ENCODE data around the gene LSM14A.
"Not testable (repeated sequence)": the region's sequence is repeated elsewhere in the genome, so short reads cannot be mapped to it uniquely, and the experiment has no call there.

Gene LSM14A

GRCh38 chr19:34187011-34187410 lies 14.7 kb downstream of the LSM14A start:
- DNase-seq = no peak
- in situ Hi-C loops (cut with MboI; ENCODE audit: low pct_unique_long_range_greater_than_20kb, low sequenced_read_pairs) = no loop called here

GRCh38 chr19:34188408-34188807 lies 16.1 kb downstream of the LSM14A start:
- in situ Hi-C loops (cut with MboI; ENCODE audit: low pct_unique_long_range_greater_than_20kb, low sequenced_read_pairs) = no loop called here

GRCh38 chr19:34189199-34189916 lies 17.1 kb downstream of the LSM14A start:
- no peak for DNase-seq
- in situ Hi-C loops (cut with MboI; ENCODE audit: low pct_unique_long_range_greater_than_20kb, low sequenced_read_pairs) = no loop called here

More at GRCh38 chr19:34188408-34188807, 16.1 kb downstream of the LSM14A start:
- no peak for DNase-seq

- in situ Hi-C loops (cut with MboI; ENCODE audit: low pct_unique_long_range_greater_than_20kb, low sequenced_read_pairs) = no loop called here
- DNase-seq = no peak
Measured at GRCh38 chr19:34189917-34190425, 17.7 kb downstream of the LSM14A start.

- in situ Hi-C loops (cut with MboI; ENCODE audit: low pct_unique_long_range_greater_than_20kb, low sequenced_read_pairs) = no loop called here
- DNase-seq = no peak
Measured at GRCh38 chr19:34191355-34191962, 19.2 kb downstream of the LSM14A start.

GRCh38 chr19:34193439-34193838 lies 21.1 kb downstream of the LSM14A start:
- in situ Hi-C loops (cut with MboI; ENCODE audit: low pct_unique_long_range_greater_than_20kb, low sequenced_read_pairs) = no loop called here
- no peak for DNase-seq

- in situ Hi-C loops (cut with MboI; ENCODE audit: low pct_unique_long_range_greater_than_20kb, low sequenced_read_pairs) = no loop called here
- no peak for DNase-seq
Measured at GRCh38 chr19:34193876-34194275, 21.6 kb downstream of the LSM14A start.

- DNase-seq = no peak
- in situ Hi-C loops (cut with MboI; ENCODE audit: low pct_unique_long_range_greater_than_20kb, low sequenced_read_pairs) = no loop called here
Measured at GRCh38 chr19:34201133-34201532, 28.8 kb downstream of the LSM14A start.

GRCh38 chr19:34205324-34205723 lies 33.0 kb downstream of the LSM14A start:
- in situ Hi-C loops (cut with MboI; ENCODE audit: low pct_unique_long_range_greater_than_20kb, low sequenced_read_pairs); DNase-seq: not testable (repeated sequence)

GRCh38 chr19:34208291-34208884 lies 36.1 kb downstream of the LSM14A start:
- no peak for DNase-seq
- in situ Hi-C loops (cut with MboI; ENCODE audit: low pct_unique_long_range_greater_than_20kb, low sequenced_read_pairs) = no loop called here

- in situ Hi-C loops (cut with MboI; ENCODE audit: low pct_unique_long_range_greater_than_20kb, low sequenced_read_pairs) = no loop called here
Measured at GRCh38 chr19:34209726-34210125, 37.4 kb downstream of the LSM14A start.

GRCh38 chr19:34213283-34213682 lies 41.0 kb downstream of the LSM14A start:
- in situ Hi-C loops (cut with MboI; ENCODE audit: low pct_unique_long_range_greater_than_20kb, low sequenced_read_pairs) = no loop called here
- DNase-seq = no peak

More at GRCh38 chr19:34209726-34210125, 37.4 kb downstream of the LSM14A start:
- DNase-seq = no peak

GRCh38 chr19:34214040-34214439 lies 41.7 kb downstream of the LSM14A start:
- DNase-seq = no peak
- in situ Hi-C loops (cut with MboI; ENCODE audit: low pct_unique_long_range_greater_than_20kb, low sequenced_read_pairs) = no loop called here

- in situ Hi-C loops (cut with MboI; ENCODE audit: low pct_unique_long_range_greater_than_20kb, low sequenced_read_pairs) = no loop called here
- DNase-seq = no peak
Measured at GRCh38 chr19:34215006-34215665, 42.8 kb downstream of the LSM14A start.

GRCh38 chr19:34215666-34216038 lies 43.3 kb downstream of the LSM14A start:
- no peak for DNase-seq
- in situ Hi-C loops (cut with MboI; ENCODE audit: low pct_unique_long_range_greater_than_20kb, low sequenced_read_pairs) = no loop called here

- DNase-seq = not testable (repeated sequence)
Measured at GRCh38 chr19:34216745-34217219, 44.5 kb downstream of the LSM14A start.

GRCh38 chr19:34217952-34218817 lies 45.9 kb downstream of the LSM14A start:
- peak; percentile 92 for DNase-seq
- in situ Hi-C loops (cut with MboI; ENCODE audit: low pct_unique_long_range_greater_than_20kb, low sequenced_read_pairs) = no loop called here

More at GRCh38 chr19:34216745-34217219, 44.5 kb downstream of the LSM14A start:
- in situ Hi-C loops (cut with MboI; ENCODE audit: low pct_unique_long_range_greater_than_20kb, low sequenced_read_pairs) = not testable (repeated sequence)

GRCh38 chr19:34218818-34219164 lies 46.5 kb downstream of the LSM14A start:
- in situ Hi-C loops (cut with MboI; ENCODE audit: low pct_unique_long_range_greater_than_20kb, low sequenced_read_pairs) = no loop called here
- DNase-seq = no peak

Data from KBM-7 (cell line).